Activated CD8-positive, alpha-beta memory T cell treated with anti-CD3 and anti-CD28 coated beads, Interleukin-2, amount 50 U/mL, for 4 hours (primary cell): ENCODE data around the gene FAM13A.

Source experiments
- DNase-seq: peaks from one replicate; pipeline ENCODE4 v3.0.0-alpha.2; 2020

FAM13A gene

DNA sequence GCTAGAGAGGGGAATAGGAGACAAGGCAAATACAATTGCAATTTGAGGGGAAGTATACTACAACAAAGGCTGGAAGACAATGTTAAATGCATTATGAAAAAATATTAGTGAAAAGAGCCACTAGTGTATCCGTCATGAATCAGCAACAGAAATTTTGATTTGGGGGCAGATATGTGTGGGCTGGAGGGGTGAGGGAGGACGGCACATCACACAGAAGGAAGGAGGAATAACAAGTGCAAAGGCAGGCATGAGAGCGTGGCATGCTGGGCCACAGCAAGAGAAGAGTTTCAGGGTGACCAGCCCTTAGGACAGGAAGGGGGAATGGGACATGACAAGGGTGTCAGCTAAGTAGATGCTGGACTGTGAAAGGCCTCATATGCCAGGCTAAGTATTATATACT, 295.6 kb downstream of the FAM13A start:
- DNase-seq: no peak

- DNase-seq: no peak
These were observed 297.1 kb downstream of the FAM13A start for GRCh38 chr4:88759895-88760290.

- DNase-seq: no peak
These were observed 297.7 kb downstream of the FAM13A start for GRCh38 chr4:88759039-88759894.

DNA sequence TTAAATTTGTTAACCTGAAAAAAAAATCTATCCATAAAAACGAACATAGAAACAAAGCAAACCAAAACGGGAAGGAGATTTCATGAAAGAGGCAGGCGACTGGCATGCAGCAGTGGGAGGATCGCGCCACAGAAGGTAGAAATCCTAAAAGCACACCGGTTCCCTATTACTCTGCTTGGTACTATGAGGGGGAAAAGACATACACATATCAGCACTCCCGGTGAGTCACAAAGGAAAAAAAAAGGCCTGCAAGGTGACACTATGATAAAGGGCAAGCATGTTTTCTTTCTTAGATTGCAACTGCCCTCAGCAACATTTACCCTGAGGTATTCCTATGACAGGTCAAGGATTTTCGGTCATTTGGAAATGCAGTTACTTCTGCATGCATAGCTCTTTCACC, 298.7 kb downstream of the FAM13A start:
- DNase-seq: no peak

GRCh38 chr4:88757776-88758175, 299.2 kb downstream of the FAM13A start:
- no peak for DNase-seq

GRCh38 chr4:88757067-88757466, 299.9 kb downstream of the FAM13A start:
- DNase-seq: no peak

GRCh38 chr4:88756149-88756548, 300.8 kb downstream of the FAM13A start:
- DNase-seq: no peak

DNA sequence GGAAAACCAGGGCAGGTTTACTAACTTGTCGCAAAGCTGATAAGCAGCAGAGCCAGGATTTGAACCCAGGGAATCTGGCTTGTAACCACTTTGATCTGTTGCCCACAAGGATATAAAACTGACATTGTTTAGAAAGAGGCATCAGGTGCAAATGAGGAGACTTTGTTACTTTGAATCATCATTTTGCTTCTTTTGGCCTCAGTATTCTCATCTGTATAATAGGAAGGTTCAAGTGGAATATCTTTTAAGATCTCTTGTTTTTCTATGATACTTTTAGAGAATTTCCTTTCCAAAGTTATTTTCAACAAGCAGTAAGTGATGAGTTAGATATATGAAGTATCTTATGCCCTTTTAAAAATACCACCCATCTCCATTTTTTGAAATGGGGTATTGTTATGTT, 301.5 kb downstream of the FAM13A start:
- no peak for DNase-seq

GRCh38 chr4:88754796-88755195, 302.2 kb downstream of the FAM13A start:
- no peak for DNase-seq

DNA sequence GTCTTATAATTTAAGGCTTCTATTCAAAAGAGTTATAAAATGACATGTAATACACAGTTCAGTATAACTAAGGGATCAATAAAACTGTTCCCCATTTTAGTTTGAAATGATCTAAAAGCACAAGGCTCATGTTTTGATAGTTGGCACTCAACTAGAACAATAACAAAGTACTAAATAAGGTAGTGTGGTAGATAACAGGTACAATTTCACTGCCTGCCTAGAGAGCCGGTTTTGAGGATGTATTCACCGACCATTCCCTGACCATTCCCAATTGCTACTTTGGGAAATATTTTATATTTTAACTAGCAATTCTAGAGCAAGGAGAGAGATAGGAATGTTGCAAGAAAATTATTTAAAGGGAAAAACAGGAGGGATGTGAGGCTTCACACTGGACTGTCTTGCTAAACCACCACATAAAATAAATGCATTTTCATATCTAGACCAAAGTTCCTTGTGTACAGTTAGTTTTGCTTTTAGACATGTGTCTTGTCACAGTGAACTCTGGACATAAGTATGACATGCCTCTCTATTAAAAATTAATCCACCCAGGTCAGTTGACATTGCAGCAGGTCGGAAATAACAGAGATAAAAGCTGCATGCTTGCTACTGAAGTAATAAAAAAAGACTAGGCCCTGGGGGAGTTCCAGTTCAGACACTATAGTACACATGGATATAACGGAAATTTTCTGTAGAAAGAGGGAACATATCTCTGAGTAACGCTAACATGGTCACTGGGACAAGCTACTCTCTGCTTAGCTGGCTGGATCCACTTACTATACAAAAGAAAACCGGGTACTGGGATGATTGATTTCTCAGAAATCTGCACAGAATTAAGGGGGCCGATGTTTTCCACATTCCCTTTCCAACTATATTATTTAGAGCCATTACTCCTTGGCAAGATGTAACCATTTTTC, 303.1 kb downstream of the FAM13A start:
- DNase-seq: no peak

GRCh38 chr4:88752754-88753153, 304.2 kb downstream of the FAM13A start:
- no peak for DNase-seq

DNA sequence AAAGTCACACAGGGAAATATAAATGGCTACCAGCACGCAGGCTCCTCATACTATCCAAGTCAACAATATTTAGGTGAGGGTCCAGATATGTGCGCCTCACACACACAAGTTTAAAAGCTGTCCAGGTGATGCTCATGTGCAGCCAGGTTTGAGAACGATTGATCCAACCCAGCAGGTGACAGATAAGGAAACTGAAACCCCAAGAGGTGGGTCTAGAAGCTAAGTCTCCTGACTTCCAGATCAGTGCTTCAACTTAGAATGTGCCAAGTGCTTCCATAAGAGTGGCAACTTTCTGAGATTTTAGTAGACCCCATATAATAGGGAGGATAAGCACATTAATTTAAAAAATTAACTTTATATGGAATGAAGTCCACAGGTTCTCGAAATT, 304.9 kb downstream of the FAM13A start:
- no peak for DNase-seq

DNA sequence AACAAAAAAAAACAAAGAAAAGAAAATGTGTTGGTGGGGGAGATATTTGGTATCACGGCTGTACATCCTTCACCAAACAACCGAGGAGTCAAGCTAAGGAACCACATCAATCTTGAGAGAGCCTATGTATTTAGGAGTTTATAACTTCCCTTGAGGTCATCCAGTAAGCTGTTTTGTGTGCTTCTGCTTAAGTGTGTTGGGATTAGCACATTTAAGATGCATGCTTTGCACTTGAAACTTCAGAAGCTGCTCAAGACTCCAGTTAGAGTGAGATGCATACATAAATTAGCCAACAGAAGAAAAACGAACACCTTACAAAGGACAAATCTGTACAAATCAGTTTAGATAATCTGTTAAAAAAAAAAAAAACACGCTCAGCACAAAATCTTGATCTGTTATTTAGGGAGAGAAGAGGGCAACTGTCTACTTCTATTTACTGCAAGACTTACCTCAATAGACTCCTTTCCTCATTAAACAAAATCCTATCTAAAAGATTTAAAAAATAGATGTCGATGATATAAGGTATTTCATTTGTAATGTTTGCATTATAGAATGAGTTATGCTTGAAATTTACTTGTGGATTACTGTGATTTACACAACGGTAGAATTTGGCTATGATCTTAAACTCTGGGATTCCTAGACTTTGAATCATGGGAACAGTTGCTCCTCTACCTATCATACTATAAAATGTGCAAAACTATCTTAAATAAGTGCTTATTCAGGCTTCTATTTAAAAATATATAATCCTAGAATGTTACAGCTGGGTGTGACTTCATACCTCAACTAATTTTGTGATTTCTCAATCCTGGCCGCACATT, 305.5 kb downstream of the FAM13A start:
- DNase-seq: no peak

DNA sequence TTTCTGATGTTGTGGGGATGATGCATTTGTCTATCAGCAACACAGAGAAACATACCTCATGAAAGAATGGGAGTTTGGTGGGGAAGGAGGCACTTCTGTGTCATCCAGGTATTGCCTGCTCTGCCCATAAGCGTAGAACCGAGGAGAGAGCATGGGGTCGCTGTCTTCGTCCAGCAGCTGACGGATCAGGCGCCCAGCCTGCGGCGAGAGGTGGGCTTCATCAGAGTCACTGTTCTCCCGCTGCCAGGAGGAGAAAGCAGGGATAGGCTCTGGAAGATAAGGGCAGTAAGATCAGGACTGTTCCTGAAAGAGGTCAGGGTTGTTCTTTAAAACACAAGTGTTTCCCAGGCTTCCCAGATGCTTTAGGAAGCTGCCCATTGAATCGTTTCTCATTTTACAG, 306.6 kb downstream of the FAM13A start:
- DNase-seq: no peak

- no peak for DNase-seq
These were observed 309.6 kb downstream of the FAM13A start for GRCh38 chr4:88747351-88747750.

GRCh38 chr4:88746206-88746605, 310.8 kb downstream of the FAM13A start:
- DNase-seq: no peak

GRCh38 chr4:88745581-88746163, 311.3 kb downstream of the FAM13A start:
- no peak for DNase-seq

GRCh38 chr4:88745175-88745574, 311.8 kb downstream of the FAM13A start:
- no peak for DNase-seq

GRCh38 chr4:88744609-88745008, 312.4 kb downstream of the FAM13A start:
- DNase-seq: no peak

DNA sequence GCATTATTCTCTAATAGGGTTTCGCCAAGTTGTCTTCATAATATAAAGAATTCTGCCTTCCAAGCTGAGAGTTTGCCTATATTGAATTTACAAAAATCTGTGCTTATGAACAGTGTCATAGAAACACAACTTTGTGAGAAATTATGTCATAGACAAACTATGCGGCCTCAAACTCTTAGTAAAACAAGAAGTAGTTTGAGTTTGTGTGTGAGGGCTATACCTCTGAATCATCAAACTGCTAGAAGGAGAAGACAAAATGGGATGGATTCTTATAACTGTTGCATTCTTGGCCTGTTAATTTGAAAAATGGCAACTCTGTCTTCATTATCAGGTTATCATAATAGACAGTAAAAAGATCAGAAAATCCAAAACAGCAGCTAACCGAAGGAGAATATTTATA, 313.3 kb downstream of the FAM13A start:
- DNase-seq: no peak

GRCh38 chr4:88742561-88742960, 314.4 kb downstream of the FAM13A start:
- no peak for DNase-seq

DNA sequence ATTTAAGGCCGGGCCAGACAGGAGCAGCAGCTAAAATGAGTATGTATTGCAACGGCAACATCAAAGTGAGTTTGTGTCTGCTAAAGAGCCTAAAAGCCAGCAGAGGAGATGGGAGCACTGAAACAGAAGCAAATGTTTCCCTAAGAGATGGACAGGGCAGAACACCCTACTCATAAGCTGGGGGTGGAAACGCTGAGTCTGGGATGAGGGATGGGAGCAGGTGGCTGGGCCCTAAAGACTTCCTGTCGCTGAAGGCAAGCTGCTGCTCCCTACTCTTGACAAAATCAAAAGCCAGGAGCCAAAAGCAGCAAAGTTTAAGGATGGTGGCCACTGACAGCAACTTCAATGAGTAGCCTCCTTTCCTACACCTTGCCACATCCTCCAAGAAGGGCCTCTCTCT, 318.8 kb downstream of the FAM13A start:
- no peak for DNase-seq
